Natural killer cell (primary cell): ENCODE results near the gene CDH19. TPM values are rescaled to one million over a fixed set of nuclear protein-coding genes. Genes with fewer than 3 reads are reported as not detected.

Experiments used
- ATAC-seq, 3 donors: fragments of 150-1000 bp in 2 of 3; fragments of 200-7000 bp in 1 of 3; cut with Tn5 transposase; 1 replicate in 1 of 3; 2 replicates in 2 of 3; pipeline ENCODE4 v1.10.0; 2021; ENCODE audit warnings: mild to moderate bottlenecking in 2 of 3, moderate library complexity in 2 of 3
- DNase-seq, 2 donors: peaks; one replicate each; pipeline versions ENCODE4 v3.0.0 to v3.0.0-alpha.2; 2013 to 2021; ENCODE audit warnings: mixed read lengths in 1 of 2
- H3K27ac ChIP-seq: one replicate; pipeline ENCODE4 v1.5.1; 2013; ENCODE audit warnings: mild to moderate bottlenecking, low read length
- H3K27me3 ChIP-seq: one replicate; pipeline ENCODE4 v1.6.1; 2013; ENCODE audit warnings: low read length; ENCODE audit not compliant: control insufficient read depth, insufficient read depth
- H3K36me3 ChIP-seq: one replicate; pipeline ENCODE4 v1.6.1; 2013; ENCODE audit warnings: low read length; ENCODE audit not compliant: control insufficient read depth, insufficient read depth
- H3K4me1 ChIP-seq: one replicate; pipeline ENCODE4 v1.6.1; 2013; ENCODE audit warnings: low read length; ENCODE audit not compliant: control insufficient read depth, insufficient read depth
- H3K4me3 ChIP-seq: one replicate; pipeline ENCODE4 v1.5.1; 2013; ENCODE audit warnings: low read length
- H3K9me3 ChIP-seq: one replicate; pipeline ENCODE4 v1.6.1; 2013; ENCODE audit warnings: low read length; ENCODE audit not compliant: control insufficient read depth, insufficient read depth
- H3K27ac Mint-ChIP-seq, 2 donors: one replicate each; pipeline ENCODE4 v1.8.0; 2022; ENCODE audit warnings: mild to moderate bottlenecking in 2 of 2, mixed read lengths in 2 of 2, moderate library complexity in 1 of 2
- H3K27me3 Mint-ChIP-seq, 2 donors: one replicate each; pipeline ENCODE4 v1.8.0; 2022; ENCODE audit warnings: low read depth in 2 of 2, mixed read lengths in 2 of 2
- H3K36me3 Mint-ChIP-seq: one replicate; pipeline ENCODE4 v1.8.0; 2022; ENCODE audit warnings: mixed read lengths
- H3K4me1 Mint-ChIP-seq, 2 donors: one replicate each; pipeline ENCODE4 v1.8.0; 2022; ENCODE audit warnings: mixed read lengths in 2 of 2
- H3K4me3 Mint-ChIP-seq: one replicate; pipeline ENCODE4 v1.8.0; 2022; ENCODE audit warnings: mild to moderate bottlenecking, moderate library complexity, mixed read lengths
- H3K9me3 Mint-ChIP-seq, 2 donors: one replicate each; pipeline ENCODE4 v1.8.0; 2022; ENCODE audit warnings: mixed read lengths in 2 of 2
- CTCF ChIP-seq: fragments of 200-600 bp; IDR thresholded peaks from one replicate; pipeline ENCODE4 v1.8.0; 2022; ENCODE audit warnings: antibody characterized with exemption
- WGBS: methylation state at CpG from one replicate; pipeline ENCODE4 v1.1.7; 2013; ENCODE audit warnings: missing lambda C conversion rate; ENCODE audit not compliant: insufficient coverage; 5-methylcytosine and 5-hydroxymethylcytosine counted together
- intact Hi-C: fragments of 100-400 bp; cut with micrococcal nuclease; formaldehyde crosslinking; loops from one replicate; pipeline ENCODE4 v1.14.2; 2022
- total RNA-seq, 4 donors: library from RNA; stranded (reverse); fragments of 120-200 nt in 1 of 4; gene quantifications; one replicate each; pipeline versions ENCODE4 v1.2.3 to v1.2.4, GENCODE V29; 2013 to 2022

Gene CDH19
- total RNA-seq, 3 donors from 2014 or later (not counting 1 experiment from before 2014, with no cell fraction given), result not detected

DNA sequence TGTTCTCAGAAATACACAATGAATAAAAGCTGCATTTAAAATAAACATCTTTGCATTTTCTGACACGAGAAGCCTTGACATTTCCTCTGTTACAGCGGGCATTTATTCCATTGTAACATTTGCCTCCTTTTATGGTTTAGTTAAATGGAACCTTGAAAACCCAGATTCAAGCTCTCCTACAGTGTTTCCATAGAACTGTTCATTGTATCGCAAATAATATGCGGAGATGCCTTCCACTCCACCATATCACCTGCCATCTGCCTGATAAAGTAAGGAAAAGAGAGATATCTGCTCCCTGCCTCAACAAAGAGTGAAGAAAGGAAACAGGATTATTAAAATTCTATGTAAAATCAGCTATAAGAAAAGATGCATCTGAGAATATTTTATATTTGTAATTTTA lies 69.8 kb downstream of the CDH19 start:
- Histone ChIP-seq H3K4me1 (no peaks in the 10 kb centered on the region), H3K4me3 (no peak overlapping the region), H3K27ac (no peak overlapping the region), H3K36me3 (no peaks in the 10 kb centered on the region), H3K27me3 (no peaks in the 10 kb centered on the region), H3K9me3 (no peaks in the 10 kb centered on the region)
- no peaks in the 10 kb centered on the region for H3K27me3 Mint-ChIP-seq
- H3K36me3 Mint-ChIP-seq, result no peaks in the 10 kb centered on the region
- WGBS, result 76% methylated on average over 2 of the region's 4 CpGs
- no peak overlapping the region for H3K27ac Mint-ChIP-seq
- DNase-seq (no peak), ATAC-seq (no peak)
- intact Hi-C loops, result no loop called here
- H3K9me3 Mint-ChIP-seq, result peaks cover 2 to 7% of the 10 kb centered on the region in 2 donors
- TF ChIP-seq CTCF, result no peak
- no peak overlapping the region for H3K4me3 Mint-ChIP-seq
- H3K4me1 Mint-ChIP-seq, result no peaks in the 10 kb centered on the region

GRCh38 chr18:66533693-66534092 lies 70.2 kb downstream of the CDH19 start:
- no peak overlapping the region for H3K27ac ChIP-seq
- no peak overlapping the region for H3K27ac Mint-ChIP-seq
- no peaks in the 10 kb centered on the region for H3K36me3 Mint-ChIP-seq
- no peaks in the 10 kb centered on the region for H3K36me3 ChIP-seq
- intact Hi-C loops, result no loop called here
- no CpG with 5 or more reads among the region's 1 CpG for WGBS
- no peak for TF ChIP-seq CTCF
- H3K9me3 Mint-ChIP-seq, result peaks cover under 1 to 7% of the 10 kb centered on the region in 2 donors
- no peaks in the 10 kb centered on the region for H3K4me1 Mint-ChIP-seq
- DNase-seq (no peak), ATAC-seq (no peak)
- no peak overlapping the region for H3K4me3 Mint-ChIP-seq
- no peaks in the 10 kb centered on the region for H3K27me3 ChIP-seq
- no peaks in the 10 kb centered on the region for H3K9me3 ChIP-seq
- no peaks in the 10 kb centered on the region for H3K27me3 Mint-ChIP-seq
- no peaks in the 10 kb centered on the region for H3K4me1 ChIP-seq
- H3K4me3 ChIP-seq, result no peak overlapping the region

GRCh38 chr18:66523219-66523991 lies 80.5 kb downstream of the CDH19 start:
- no peak overlapping the region for H3K4me3 ChIP-seq
- ATAC-seq, result no peak
- H3K27ac ChIP-seq, result no peak overlapping the region
- intact Hi-C loops, result no loop called here
- H3K36me3 ChIP-seq, result no peaks in the 10 kb centered on the region
- Mint-ChIP-seq H3K4me1 (no peaks in the 10 kb centered on the region), H3K4me3 (no peak overlapping the region), H3K27me3 (no peaks in the 10 kb centered on the region), H3K36me3 (no peaks in the 10 kb centered on the region), H3K9me3 (peaks cover 2 to 5% of the 10 kb centered on the region in 2 donors), H3K27ac (no peak overlapping the region)
- no peaks in the 10 kb centered on the region for H3K27me3 ChIP-seq
- H3K4me1 ChIP-seq, result no peaks in the 10 kb centered on the region
- H3K9me3 ChIP-seq, result no peaks in the 10 kb centered on the region
- TF ChIP-seq CTCF, result no peak
- no peak for DNase-seq
- WGBS, result 84% methylated on average over 16 of the region's 18 CpGs

GRCh38 chr18:66513996-66514395 lies 89.9 kb downstream of the CDH19 start:
- H3K36me3 ChIP-seq, result no peaks in the 10 kb centered on the region
- Mint-ChIP-seq H3K4me1 (no peaks in the 10 kb centered on the region), H3K4me3 (no peak overlapping the region), H3K9me3 (peaks cover 5 to 12% of the 10 kb centered on the region in 2 donors), H3K27me3 (no peaks in the 10 kb centered on the region), H3K36me3 (no peaks in the 10 kb centered on the region), H3K27ac (no peak overlapping the region)
- H3K27ac ChIP-seq, result no peak overlapping the region
- H3K4me3 ChIP-seq, result no peak overlapping the region
- no CpG with 5 or more reads among the region's 1 CpG for WGBS
- intact Hi-C loops, result no loop called here
- ATAC-seq (no peak), DNase-seq (no peak)
- TF ChIP-seq CTCF, result no peak
- no peaks in the 10 kb centered on the region for H3K9me3 ChIP-seq
- no peaks in the 10 kb centered on the region for H3K27me3 ChIP-seq
- no peaks in the 10 kb centered on the region for H3K4me1 ChIP-seq
